Head of caudate nucleus (tissue), 42 donors: ENCODE measurements around the gene UNC5C.
A peak's percentile ranks its signal among the peaks of the same experiment; 100 is the strongest.

Experiments
- DNase-seq, 42 donors: peaks; one replicate each; pipeline versions ENCODE4 v3.0.0 to v3.0.0-alpha.2; 2020 to 2021; ENCODE audit warnings: mixed read lengths in 7 of 42
- intact Hi-C: fragments of 100-400 bp; cut with DNase I; formaldehyde crosslinking; loops from one replicate; pipeline ENCODE4 v1.15.0; 2022

Gene UNC5C

DNA sequence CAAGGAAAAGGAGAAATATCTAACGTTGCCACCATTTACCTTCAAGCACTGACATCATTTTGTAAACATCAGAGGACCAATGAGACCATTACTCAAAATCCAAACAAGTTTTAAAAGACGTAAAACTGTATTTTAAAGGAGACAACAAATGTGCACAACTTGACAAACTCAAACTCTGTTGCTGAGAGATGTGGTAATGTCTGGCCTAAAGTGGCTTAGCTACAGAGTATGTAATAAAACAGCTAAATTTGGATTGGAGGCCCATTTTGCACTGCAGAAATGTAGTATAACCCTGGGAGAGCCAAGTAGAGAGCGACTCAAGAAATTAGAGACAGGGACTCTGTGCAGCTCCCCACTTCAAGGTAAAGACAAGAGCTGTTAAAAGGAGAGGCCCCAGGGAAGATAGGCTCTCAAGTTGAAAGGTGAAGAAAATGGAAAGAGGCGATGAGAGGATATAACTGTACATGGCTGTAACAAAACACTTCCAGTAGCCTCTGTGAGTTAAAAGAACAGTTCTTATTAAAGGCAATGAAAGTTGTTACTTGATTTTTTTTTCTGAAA, 20.3 kb downstream of the UNC5C start:
- no peak for DNase-seq

DNA sequence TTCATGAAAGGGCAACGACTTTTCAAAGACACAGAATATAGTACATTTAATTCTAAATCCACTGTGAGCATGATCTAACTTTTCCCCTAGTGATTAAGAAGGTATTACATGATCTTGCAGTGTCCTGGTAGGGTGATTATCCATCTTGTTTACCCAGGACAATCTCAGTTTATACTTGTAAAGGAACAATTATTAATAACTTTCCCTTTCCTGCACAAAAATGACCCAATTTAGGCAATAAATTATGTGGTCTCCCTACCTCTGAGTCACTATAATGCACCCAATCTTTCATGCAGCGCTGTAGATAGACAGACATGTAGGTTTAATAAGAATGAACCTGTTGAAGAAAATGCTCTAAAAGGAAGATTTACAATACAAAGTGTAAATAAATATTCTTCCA, 22.7 kb downstream of the UNC5C start:
- intact Hi-C loops: no loop called here
- no peak for DNase-seq

More for the DNA sequence above, 20.3 kb downstream of the UNC5C start:
- intact Hi-C loops: no loop called here

GRCh38 chr4:95524729-95525128, 24.0 kb downstream of the UNC5C start:
- no peak for DNase-seq
- intact Hi-C loops: no loop called here

GRCh38 chr4:95524184-95524583, 24.6 kb downstream of the UNC5C start:
- intact Hi-C loops: no loop called here
- DNase-seq: no peak

DNA sequence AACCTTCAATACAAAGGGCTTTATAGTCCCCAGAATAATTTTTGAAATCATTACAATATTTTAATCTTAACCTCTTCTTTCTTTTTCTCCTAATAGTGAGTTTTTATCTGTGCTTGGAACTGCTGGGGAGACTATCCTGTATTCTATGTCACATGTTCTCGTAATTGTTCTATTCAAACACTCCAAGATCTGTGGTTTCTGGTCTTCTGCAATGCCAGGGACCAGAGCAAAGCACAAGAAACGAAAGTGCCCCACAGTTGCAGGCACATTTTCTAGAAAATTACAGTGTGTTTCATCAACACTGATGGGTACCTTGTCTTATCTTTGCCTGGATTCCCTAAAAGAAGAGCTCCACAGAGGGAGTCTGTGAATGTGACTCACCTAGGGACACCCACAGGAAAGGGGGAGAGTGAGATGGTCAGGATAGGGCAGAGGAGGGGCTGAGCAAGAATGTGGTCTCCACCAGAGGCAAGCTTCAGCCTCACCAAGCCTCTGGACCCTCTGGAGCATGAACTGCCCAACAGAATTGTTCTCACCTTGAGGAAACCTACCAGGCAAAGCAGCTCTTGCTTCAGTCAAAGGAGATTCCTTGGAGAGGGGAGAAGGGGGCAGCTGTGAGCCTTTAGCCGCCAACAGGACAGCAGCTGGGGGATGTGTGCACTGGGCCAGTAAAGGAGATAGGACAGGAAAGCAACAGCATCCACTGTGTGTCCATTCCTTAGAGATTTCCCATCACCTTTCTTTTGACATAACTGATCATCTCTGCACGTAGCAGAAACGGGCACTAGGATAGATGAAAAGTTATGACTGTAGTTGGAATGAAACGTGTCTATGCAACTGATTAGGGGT, 25.9 kb downstream of the UNC5C start:
- no peak for DNase-seq
- intact Hi-C loops: no loop called here

DNA sequence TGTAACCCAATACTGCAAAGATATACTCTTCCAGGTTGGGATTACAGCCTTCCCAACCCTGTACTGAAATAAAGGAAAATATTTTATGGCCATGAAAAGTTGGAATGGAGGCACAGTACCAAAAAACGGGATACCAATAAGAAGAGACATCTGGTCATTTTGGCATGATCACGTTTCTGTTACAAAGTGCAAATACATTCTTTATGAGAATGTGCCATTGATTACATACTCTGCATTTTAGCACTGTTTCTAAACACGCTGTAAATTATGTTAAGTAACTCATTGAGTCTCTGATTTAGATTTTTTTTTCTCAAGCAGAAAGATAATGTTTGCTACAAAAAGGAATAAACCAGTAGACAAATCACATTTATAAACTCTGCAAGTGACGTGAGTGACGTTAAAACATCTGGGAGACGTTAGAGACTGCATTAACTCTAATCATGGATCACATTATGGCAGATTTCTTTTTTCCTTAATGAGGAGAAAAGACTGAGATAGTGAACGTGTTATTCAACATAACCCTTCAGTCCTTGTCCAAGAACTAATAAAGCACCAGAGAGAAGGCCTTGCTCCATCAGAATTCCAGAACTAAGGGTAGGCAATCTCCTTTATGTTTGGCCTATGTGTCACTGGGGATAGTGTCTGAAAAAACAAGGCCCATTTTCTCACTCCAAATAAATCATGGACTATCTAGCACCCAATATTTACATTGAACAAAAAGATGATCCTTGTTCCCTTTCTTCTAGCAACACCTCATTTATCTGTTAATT, 31.0 kb downstream of the UNC5C start:
- intact Hi-C loops: no loop called here
- no peak for DNase-seq

- intact Hi-C loops: no loop called here
- peak in 2 of 42 donors; percentile 36 to 43 for DNase-seq
Observed at GRCh38 chr4:95516528-95517017, 32.2 kb downstream of the UNC5C start.

- intact Hi-C loops: no loop called here
- no peak for DNase-seq
Observed at GRCh38 chr4:95515589-95515988, 33.2 kb downstream of the UNC5C start.

DNA sequence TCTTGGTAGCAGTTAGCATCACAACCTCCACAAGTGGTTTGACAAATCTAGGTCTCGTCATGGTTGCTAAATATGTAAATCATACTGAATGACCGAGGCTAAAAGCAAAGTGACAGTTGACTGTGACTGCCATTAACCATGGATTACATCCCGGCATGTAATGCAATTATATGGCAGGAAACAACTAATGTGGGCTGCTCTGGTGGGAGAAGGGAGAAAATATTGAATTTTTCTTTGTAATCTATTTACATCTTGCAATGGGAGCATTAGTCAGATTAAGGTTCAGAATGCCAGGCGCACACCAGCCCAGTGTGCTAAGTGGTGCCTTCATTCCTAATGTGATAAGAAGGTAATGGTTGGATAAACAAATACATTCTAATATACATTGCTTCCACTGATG, 35.8 kb downstream of the UNC5C start:
- intact Hi-C loops: no loop called here
- no peak for DNase-seq

- DNase-seq: no peak
- intact Hi-C loops: no loop called here
Observed at GRCh38 chr4:95511477-95511876, 37.3 kb downstream of the UNC5C start.

DNA sequence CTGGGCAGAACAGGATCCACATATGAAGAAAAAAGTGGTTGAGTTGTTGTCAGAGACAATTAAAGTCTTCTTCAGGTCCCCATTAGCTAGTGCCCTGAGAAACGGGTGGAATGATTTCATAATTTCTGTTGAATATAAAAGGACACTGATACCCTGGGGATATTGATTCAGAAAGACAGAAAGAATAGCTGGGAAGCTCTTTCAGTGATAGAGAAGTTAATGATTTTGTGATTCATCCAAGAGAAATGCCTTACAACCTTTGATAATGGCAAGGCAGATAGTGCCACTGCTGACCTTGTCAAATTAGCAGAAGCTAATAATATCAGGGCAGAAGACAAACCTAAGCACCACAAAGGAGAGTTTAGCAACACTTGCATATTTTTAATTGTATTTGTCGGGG, 37.9 kb downstream of the UNC5C start:
- no peak for DNase-seq
- intact Hi-C loops: no loop called here

DNA sequence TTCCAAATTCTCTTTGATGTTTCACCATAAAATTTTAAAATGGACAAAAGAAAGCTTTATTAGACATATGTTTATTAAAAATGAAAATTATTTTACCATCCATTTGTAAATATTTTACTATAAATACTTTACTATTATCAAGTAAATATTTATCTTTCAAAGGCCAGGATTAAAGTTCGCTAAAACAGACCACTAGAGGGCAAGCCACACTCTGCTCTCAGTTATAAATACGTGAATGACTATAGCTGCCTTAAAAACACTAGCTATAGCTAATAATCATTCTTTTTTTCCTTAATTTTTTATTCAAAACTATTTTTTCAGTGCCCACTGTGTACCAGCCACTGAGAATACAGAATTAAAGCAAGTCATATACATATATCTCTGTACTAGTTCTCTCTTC, 38.6 kb downstream of the UNC5C start:
- intact Hi-C loops: no loop called here

GRCh38 chr4:95508421-95508820, 40.4 kb downstream of the UNC5C start:
- DNase-seq: no peak
- intact Hi-C loops: no loop called here

More for the DNA sequence above, 38.6 kb downstream of the UNC5C start:
- peak in 11 of 42 donors; percentile 23 to 67 (median 29) for DNase-seq

- intact Hi-C loops: no loop called here
- DNase-seq: no peak
Observed at GRCh38 chr4:95507561-95507960, 41.2 kb downstream of the UNC5C start.

DNA sequence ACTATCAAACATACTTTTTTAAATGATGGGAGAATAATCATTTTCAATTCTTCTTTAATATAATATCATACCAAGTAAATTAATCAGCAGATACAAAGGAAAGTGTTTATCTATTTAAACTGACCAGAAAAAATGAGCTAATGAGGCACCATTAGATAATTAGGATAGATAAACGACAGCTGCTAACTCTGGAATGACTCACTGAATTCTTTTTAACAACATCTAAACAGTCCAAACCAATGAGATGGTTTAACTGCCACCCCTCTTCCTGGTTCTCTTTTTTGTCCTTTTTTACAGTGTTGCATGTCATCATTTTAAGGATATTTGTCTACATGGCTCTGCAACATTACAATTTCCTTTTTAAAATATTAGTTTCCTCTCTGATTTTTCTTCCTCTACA, 41.6 kb downstream of the UNC5C start:
- no peak for DNase-seq
- intact Hi-C loops: no loop called here

GRCh38 chr4:95506264-95506663, 42.5 kb downstream of the UNC5C start:
- intact Hi-C loops: no loop called here
- no peak for DNase-seq

GRCh38 chr4:95505799-95506198, 43.0 kb downstream of the UNC5C start:
- intact Hi-C loops: no loop called here
- DNase-seq: no peak

DNA sequence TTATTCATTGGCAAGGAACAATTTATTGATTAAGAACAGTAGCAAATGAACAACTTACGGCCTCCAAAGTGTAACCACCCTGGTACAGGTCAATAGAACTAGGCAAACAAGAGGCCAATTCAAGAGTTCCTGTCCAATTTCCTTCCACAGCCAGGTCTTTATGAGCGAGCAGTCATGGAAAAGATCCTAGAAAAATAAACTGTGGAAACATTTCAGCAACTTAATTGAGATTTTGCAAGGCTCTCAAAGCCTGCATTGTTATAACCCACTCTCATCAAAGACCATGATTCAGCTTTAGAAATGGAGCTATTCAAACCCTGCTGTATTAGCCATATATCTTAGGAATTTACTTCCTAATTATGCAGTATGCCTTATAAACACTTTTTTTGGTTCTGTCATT, 43.6 kb downstream of the UNC5C start:
- intact Hi-C loops: no loop called here
- DNase-seq: peak in 4 of 42 donors; percentile 20 to 48 (median 34)

GRCh38 chr4:95504501-95504900, 44.3 kb downstream of the UNC5C start:
- DNase-seq: no peak
- intact Hi-C loops: no loop called here

GRCh38 chr4:95500361-95500760, 48.4 kb downstream of the UNC5C start:
- intact Hi-C loops: no loop called here
- no peak for DNase-seq
